Measurements from ENCODE around the gene COPS7A. TPM values are rescaled to one million over a fixed set of nuclear protein-coding genes. Genes with fewer than 3 reads are reported as not detected.
A peak's percentile ranks its signal among the peaks of the same experiment; 100 is the strongest.

COPS7A gene
- total and polyA plus RNA-seq, 9 of the 15 experiments (the other 6 are each of a cell fraction or from before 2014, with no cell fraction given), result 12.7 to 36.0 (median 24.3) TPM

DNA sequence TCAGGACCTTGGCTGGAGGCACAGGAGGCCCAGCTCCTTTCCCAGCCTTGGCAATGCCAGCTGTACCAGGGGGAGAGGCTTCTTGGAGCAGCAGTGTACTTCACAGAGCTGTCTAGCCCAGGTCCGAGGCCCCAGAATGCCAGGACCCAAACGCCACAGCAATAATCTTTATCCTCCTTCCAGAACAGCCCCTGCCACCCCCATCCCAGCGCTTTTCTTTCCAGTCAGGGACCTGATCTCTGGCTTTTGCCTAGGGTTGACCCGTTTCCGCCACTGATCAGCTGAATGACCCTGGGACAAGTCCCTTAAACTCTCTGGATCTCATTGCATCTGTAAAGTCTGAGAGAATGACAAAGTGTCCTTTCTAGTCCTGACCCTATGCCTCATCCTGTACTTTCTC lies 53.5 kb downstream of the COPS7A start (continued):
- TF ChIP-seq SIRT6 (IDR thresholded peaks at IDR 0.05; ENCODE audit: low read depth, low read length), result no peak

DNA sequence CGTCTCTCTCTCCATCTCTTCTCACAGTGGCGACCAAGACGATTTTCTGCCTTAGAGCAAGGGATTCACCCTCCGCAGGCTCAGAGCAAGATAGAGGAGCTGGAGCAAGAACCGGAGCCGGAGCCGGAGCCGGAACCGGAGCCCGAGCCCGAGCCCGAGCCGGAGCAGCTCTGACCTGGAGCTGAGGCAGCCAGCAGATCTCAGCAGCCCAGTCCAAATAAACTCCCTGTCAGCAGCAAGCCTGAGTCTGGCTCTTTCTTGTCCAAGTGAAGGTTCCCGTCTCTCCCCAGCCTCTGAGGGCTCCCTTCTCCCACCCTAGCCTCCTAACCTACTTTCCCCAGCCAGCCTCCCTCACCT lies 54.3 kb downstream of the COPS7A start:
- peaks cover 5 to 25% of the 10 kb centered on the region in 2 experiments; a peak in 4 of 5 replicates for H3K4me1 ChIP-seq (replicated peaks in 1 of 2; ENCODE audit: control insufficient read depth in 2 of 2, insufficient read depth in 2 of 2, low read length in 2 of 2)
- H3K9me3 ChIP-seq (replicated peaks; ENCODE audit: control insufficient read depth, insufficient read depth, low read depth, low read length), result no peaks in the 10 kb centered on the region
- ChIA-PET CTCF (ENCODE audit: low intra/inter-chr PET ratio) (interaction anchor here (1.2 to 2.5 kb wide), 2 partner anchors 24 to 42 kb away, joined by 6 to 24 read pairs; partner anchors contain the start of gene MLF2), POLR2A (interaction anchor here (2.0 kb wide), 1 partner anchor 11 kb away, joined by 17 read pairs; the partner anchor contains the start of gene PTMS)
- peak overlapping the region; percentile 41; the same call in 1 of the 2 replicates for H3K4me3 ChIP-seq
- in situ Hi-C loops (cut with MboI), result no loop called here
- peak overlapping the region; percentile 95 for H2AFZ ChIP-seq (ENCODE audit: low read depth, low read length)
- DNase-seq (ENCODE audit: extremely low read depth in 1 of 4, low spot score in 3 of 4), result peak in 1 of 4 experiments; percentile 41
- WGBS (ENCODE audit: insufficient coverage, low coverage, missing lambda C conversion rate), result 52% methylated on average over 10 of the region's 14 CpGs
- H3K4me2 ChIP-seq (ENCODE audit: insufficient read depth, low read length), result peak overlapping the region; percentile 81
- BruUV-seq (replicated peaks), result no TSS peak
- no peaks in the 10 kb centered on the region for H3K27me3 ChIP-seq (ENCODE audit: control insufficient read depth in 2 of 2, insufficient read depth in 2 of 2, low read length in 2 of 2)
- H3K79me2 ChIP-seq (ENCODE audit: control insufficient read depth, insufficient read depth, low read length), result no peaks in the 10 kb centered on the region
- no peaks in the 10 kb centered on the region for H4K20me1 ChIP-seq (replicated peaks; ENCODE audit: control insufficient read depth, insufficient read depth, low read length)
- peak overlapping the region; percentile 39; the same call in 1 of the 3 replicates for H3K27ac ChIP-seq (ENCODE audit: extremely low read depth, low read depth, low read length)
- TF ChIP-seq, protein P1, sequence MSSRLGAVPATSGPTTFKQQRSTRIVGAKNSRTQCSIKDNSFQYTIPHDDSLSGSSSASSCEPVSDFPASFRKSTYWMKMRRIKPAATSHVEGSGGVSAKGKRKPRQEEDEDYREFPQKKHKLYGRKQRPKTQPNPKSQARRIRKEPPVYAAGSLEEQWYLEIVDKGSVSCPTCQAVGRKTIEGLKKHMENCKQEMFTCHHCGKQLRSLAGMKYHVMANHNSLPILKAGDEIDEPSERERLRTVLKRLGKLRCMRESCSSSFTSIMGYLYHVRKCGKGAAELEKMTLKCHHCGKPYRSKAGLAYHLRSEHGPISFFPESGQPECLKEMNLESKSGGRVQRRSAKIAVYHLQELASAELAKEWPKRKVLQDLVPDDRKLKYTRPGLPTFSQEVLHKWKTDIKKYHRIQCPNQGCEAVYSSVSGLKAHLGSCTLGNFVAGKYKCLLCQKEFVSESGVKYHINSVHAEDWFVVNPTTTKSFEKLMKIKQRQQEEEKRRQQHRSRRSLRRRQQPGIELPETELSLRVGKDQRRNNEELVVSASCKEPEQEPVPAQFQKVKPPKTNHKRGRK (tag; IDR thresholded peaks at IDR 0.05), result peak; percentile 24; the same call in 1 of the 2 replicates
- TF ChIP-seq NEUROD1 (IDR thresholded peaks at IDR 0.05; ENCODE audit: borderline replicate concordance, low read depth, low read length, partially characterized antibody), result peak; percentile 24
- TF ChIP-seq, protein P2, sequence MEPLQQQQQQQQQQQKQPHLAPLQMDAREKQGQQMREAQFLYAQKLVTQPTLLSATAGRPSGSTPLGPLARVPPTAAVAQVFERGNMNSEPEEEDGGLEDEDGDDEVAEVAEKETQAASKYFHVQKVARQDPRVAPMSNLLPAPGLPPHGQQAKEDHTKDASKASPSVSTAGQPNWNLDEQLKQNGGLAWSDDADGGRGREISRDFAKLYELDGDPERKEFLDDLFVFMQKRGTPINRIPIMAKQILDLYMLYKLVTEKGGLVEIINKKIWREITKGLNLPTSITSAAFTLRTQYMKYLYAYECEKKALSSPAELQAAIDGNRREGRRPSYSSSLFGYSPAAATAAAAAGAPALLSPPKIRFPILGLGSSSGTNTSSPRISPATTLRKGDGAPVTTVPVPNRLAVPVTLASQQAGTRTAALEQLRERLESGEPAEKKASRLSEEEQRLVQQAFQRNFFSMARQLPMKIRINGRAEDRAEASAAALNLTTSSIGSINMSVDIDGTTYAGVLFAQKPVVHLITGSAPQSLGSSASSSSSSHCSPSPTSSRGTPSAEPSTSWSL (CRISPR knock-in tag; IDR thresholded peaks at IDR 0.05; ENCODE audit: borderline replicate concordance), result no peak
- no peaks in the 10 kb centered on the region for H3K36me3 ChIP-seq (ENCODE audit: control insufficient read depth, insufficient read depth, low read length)
- no peak for FAIRE-seq
- intact Hi-C loops (cut with micrococcal nuclease), result loop anchor here (5.0 kb wide), 2 partner anchors 49 to 161 kb away; partner anchors contain the start of gene P3H3
- peak; percentile 64 for ATAC-seq
- no peaks in the 10 kb centered on the region for H3K9me1 ChIP-seq (ENCODE audit: control insufficient read depth, insufficient read depth, low read length)
- peak overlapping the region; percentile 59 to 83; a peak in 3 of 4 replicates for H3K9ac ChIP-seq (ENCODE audit: insufficient read depth in 1 of 2, low read depth in 2 of 2, low read length in 2 of 2)

Measured in K562 (cell line).